ENCODE results near the gene FIGN. TPM values are rescaled to one million over a fixed set of nuclear protein-coding genes. Genes with fewer than 3 reads are reported as not detected.

Gene FIGN
- total and polyA plus RNA-seq, 10 of the 15 experiments (the other 5 are each of a cell fraction or from before 2014, with no cell fraction given), result under 0.01 to 0.01 TPM; not detected in 8

GRCh38 chr2:163748420-163748819 lies 12.6 kb upstream of the FIGN start:
- no peak overlapping the region for H3K4me3 ChIP-seq
- no peak for ATAC-seq
- in situ Hi-C loops (cut with MboI), result no loop called here
- BruUV-seq (replicated peaks), result no TSS peak
- ChIA-PET RAD21 (ENCODE audit: unreplicated experiment) (no interaction called here), CTCF (no interaction called here), SMC1A (ENCODE audit: uncharacterized antibody, unreplicated experiment) (interaction anchor here (0.6 kb wide), 1 partner anchor 48 kb away, joined by 4 read pairs; no protein-coding TSS in a partner anchor), POLR2A (no interaction called here)
- H3K79me2 ChIP-seq (ENCODE audit: control insufficient read depth, insufficient read depth, low read length), result no peaks in the 10 kb centered on the region
- H3K4me2 ChIP-seq (ENCODE audit: control insufficient read depth, insufficient read depth), result no peak overlapping the region
- no peak overlapping the region for H3K9ac ChIP-seq (ENCODE audit: control insufficient read depth, insufficient read depth, low read length)
- FAIRE-seq, result no peak
- H3K27ac ChIP-seq (ENCODE audit: control insufficient read depth, insufficient read depth), result no peak overlapping the region
- intact Hi-C loops (cut with micrococcal nuclease; ENCODE audit: unreplicated experiment), result no loop called here
- H3K4me1 ChIP-seq (ENCODE audit: control insufficient read depth, insufficient read depth, low read length), result no peaks in the 10 kb centered on the region
- no peaks in the 10 kb centered on the region for H3K27me3 ChIP-seq (replicated peaks in 1 of 2; ENCODE audit: control insufficient read depth in 2 of 2, insufficient read depth in 2 of 2, low read length in 1 of 2)
- no peaks in the 10 kb centered on the region for H3K36me3 ChIP-seq (ENCODE audit: control insufficient read depth in 2 of 2, insufficient read depth in 2 of 2, low read length in 1 of 2)
- H2AFZ ChIP-seq (ENCODE audit: control insufficient read depth, low read depth, low read length), result no peak overlapping the region
- DNase-seq (ENCODE audit: low read depth, low spot score), result no peak
- H3K9me3 ChIP-seq (replicated peaks; ENCODE audit: control insufficient read depth, insufficient read depth, low read length), result no peaks in the 10 kb centered on the region
- TF ChIP-seq GATAD2B (conservative IDR thresholded peaks at IDR 0.05; ENCODE audit: low read depth), result no peak
- no peaks in the 10 kb centered on the region for H4K20me1 ChIP-seq (ENCODE audit: control insufficient read depth, insufficient read depth)

DNA sequence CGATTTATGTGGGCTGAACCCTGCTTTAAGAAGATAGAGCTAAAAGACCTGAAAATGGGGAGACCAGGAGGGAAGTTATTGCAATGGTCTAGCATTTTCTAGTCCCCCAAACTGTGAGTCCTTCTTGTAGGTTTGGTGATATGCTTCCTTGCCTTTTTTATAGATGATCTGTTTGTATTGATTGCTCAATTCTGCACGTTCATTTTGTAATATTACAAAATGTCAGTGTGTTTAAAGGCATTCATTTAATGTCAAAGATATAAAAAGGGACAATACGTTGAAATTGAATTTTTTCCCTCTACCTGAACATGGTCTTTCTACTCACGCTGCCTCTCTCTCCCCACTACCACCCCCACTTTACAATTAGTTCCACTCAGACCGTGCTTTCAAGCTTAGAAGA lies 5.6 kb upstream of the FIGN start:
- H3K4me3 ChIP-seq, result no peak overlapping the region
- POLR2A ChIA-PET, result no interaction called here
- no TSS peak for BruUV-seq (replicated peaks)
- H3K27ac ChIP-seq (ENCODE audit: control insufficient read depth, insufficient read depth), result no peak overlapping the region
- no peaks in the 10 kb centered on the region for H3K4me1 ChIP-seq (ENCODE audit: control insufficient read depth, insufficient read depth, low read length)
- H3K9ac ChIP-seq (ENCODE audit: control insufficient read depth, insufficient read depth, low read length), result no peak overlapping the region
- no peak for ATAC-seq
- peaks cover 3 to 6% of the 10 kb centered on the region in 2 experiments; a peak in 3 of 4 replicates for H3K27me3 ChIP-seq (replicated peaks in 1 of 2; ENCODE audit: control insufficient read depth in 2 of 2, insufficient read depth in 2 of 2, low read length in 1 of 2)
- H3K4me2 ChIP-seq (ENCODE audit: control insufficient read depth, insufficient read depth), result no peak overlapping the region
- WGBS (ENCODE audit: insufficient coverage, insufficient replicate concordance, low lambda C conversion rate, missing lambda C conversion rate), result 4% methylated on average over 5 of the region's 5 CpGs
- no peaks in the 10 kb centered on the region for H3K79me2 ChIP-seq (ENCODE audit: control insufficient read depth, insufficient read depth, low read length)
- SMC1A ChIA-PET (ENCODE audit: uncharacterized antibody, unreplicated experiment), result no interaction called here
- H3K9me3 ChIP-seq (replicated peaks; ENCODE audit: control insufficient read depth, insufficient read depth, low read length), result no peaks in the 10 kb centered on the region
- intact Hi-C loops (cut with micrococcal nuclease; ENCODE audit: unreplicated experiment) (no loop called here), in situ Hi-C loops (cut with MboI) (no loop called here)
- RAD21 ChIA-PET (ENCODE audit: unreplicated experiment), result no interaction called here
- no peaks in the 10 kb centered on the region for H3K36me3 ChIP-seq (ENCODE audit: control insufficient read depth in 2 of 2, insufficient read depth in 2 of 2, low read length in 1 of 2)
- no peak for FAIRE-seq
- H4K20me1 ChIP-seq (ENCODE audit: control insufficient read depth, insufficient read depth), result no peaks in the 10 kb centered on the region
- no peak overlapping the region for H2AFZ ChIP-seq (ENCODE audit: control insufficient read depth, low read depth, low read length)
- DNase-seq (ENCODE audit: low read depth, low spot score), result no peak
- CTCF ChIA-PET, result interaction anchor here (0.7 kb wide), 1 partner anchor 819 kb away, joined by 3 read pairs; no protein-coding TSS in a partner anchor
- TF ChIP-seq BCLAF1 (IDR thresholded peaks at IDR 0.05), result no peak
- no peak for TF ChIP-seq NR2C2 (IDR thresholded peaks at IDR 0.05; ENCODE audit: borderline replicate concordance, control insufficient read depth, insufficient read length, low read depth)
- no peak for TF ChIP-seq FOXM1 (IDR thresholded peaks at IDR 0.05; ENCODE audit: low read depth, low read length)
- TF ChIP-seq NR2C1 (IDR thresholded peaks at IDR 0.05), result no peak
- no peak for TF ChIP-seq RB1 (IDR thresholded peaks at IDR 0.05; ENCODE audit: borderline replicate concordance)
- TF ChIP-seq EP300 (IDR thresholded peaks at IDR 0.05; ENCODE audit: borderline replicate concordance in 1 of 2, control insufficient read depth in 1 of 2, low read depth in 2 of 2, low read length in 2 of 2), result no peak
- no peak for TF ChIP-seq RUNX3 (IDR thresholded peaks at IDR 0.05; ENCODE audit: low read length)
- no peak for TF ChIP-seq SUZ12 (IDR thresholded peaks at IDR 0.05; ENCODE audit: unreplicated experiment)
- TF ChIP-seq MEF2B (IDR thresholded peaks at IDR 0.05; ENCODE audit: partially characterized antibody, poor library complexity, severe bottlenecking), result no peak
- TF ChIP-seq PRDM15 (CRISPR knock-in tag; IDR thresholded peaks at IDR 0.05), result no peak
